Measurements from ENCODE around the gene LATS2.

LATS2 gene

GRCh38 chr13:21061029-21061763, at the start of gene LATS2:
Gene LATS2, minus strand, starts transcription at chr13:21061586. Its CDS starts 15,560 bp downstream, at chr13:21046026.
- Mint-ChIP-seq H3K9me3 (no peaks in the 10 kb centered on the region), H3K36me3 (ENCODE audit: low read depth) (no peaks in the 10 kb centered on the region), H3K27me3 (peaks cover 41% of the 10 kb centered on the region), H3K4me3 (peak within 1 kb of the TSS; percentile 71), H3K4me1 (ENCODE audit: low read depth) (peaks cover 5% of the 10 kb centered on the region), H3K27ac (peak within 1 kb of the TSS; percentile 55)
- peak; percentile 68 for DNase-seq

- DNase-seq: no peak
- Mint-ChIP-seq H3K36me3 (ENCODE audit: low read depth) (no peaks in the 10 kb centered on the region), H3K4me1 (ENCODE audit: low read depth) (no peaks in the 10 kb centered on the region), H3K27me3 (no peaks in the 10 kb centered on the region), H3K27ac (no peak overlapping the region), H3K9me3 (no peaks in the 10 kb centered on the region), H3K4me3 (no peak overlapping the region)
Observed at GRCh38 chr13:21109168-21109567, 47.8 kb upstream of the LATS2 start.

DNA sequence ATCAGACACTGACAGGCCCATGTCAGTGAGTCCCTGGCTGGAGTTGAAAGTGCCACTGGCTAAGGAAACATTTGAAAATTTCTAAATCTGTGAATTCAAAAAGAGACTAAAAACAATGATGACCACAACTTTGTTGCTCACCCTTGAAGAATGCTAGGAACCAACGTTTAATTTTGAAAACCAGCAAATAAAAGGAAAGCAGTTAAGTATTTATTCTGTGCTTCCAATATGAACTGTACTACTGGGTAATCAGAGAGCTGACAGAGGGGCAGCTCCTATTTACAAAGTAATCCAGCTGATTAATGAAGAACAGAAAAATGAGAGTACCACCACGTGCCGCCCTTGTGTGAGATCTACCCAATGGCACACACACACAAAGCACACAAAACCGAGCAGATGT, 44.7 kb upstream of the LATS2 start:
- H3K9me3 Mint-ChIP-seq: no peaks in the 10 kb centered on the region
- H3K27ac Mint-ChIP-seq: no peak overlapping the region
- H3K36me3 Mint-ChIP-seq (ENCODE audit: low read depth): no peaks in the 10 kb centered on the region
- no peaks in the 10 kb centered on the region for H3K4me1 Mint-ChIP-seq (ENCODE audit: low read depth)
- H3K4me3 Mint-ChIP-seq: no peak overlapping the region
- no peaks in the 10 kb centered on the region for H3K27me3 Mint-ChIP-seq
- DNase-seq: no peak

DNA sequence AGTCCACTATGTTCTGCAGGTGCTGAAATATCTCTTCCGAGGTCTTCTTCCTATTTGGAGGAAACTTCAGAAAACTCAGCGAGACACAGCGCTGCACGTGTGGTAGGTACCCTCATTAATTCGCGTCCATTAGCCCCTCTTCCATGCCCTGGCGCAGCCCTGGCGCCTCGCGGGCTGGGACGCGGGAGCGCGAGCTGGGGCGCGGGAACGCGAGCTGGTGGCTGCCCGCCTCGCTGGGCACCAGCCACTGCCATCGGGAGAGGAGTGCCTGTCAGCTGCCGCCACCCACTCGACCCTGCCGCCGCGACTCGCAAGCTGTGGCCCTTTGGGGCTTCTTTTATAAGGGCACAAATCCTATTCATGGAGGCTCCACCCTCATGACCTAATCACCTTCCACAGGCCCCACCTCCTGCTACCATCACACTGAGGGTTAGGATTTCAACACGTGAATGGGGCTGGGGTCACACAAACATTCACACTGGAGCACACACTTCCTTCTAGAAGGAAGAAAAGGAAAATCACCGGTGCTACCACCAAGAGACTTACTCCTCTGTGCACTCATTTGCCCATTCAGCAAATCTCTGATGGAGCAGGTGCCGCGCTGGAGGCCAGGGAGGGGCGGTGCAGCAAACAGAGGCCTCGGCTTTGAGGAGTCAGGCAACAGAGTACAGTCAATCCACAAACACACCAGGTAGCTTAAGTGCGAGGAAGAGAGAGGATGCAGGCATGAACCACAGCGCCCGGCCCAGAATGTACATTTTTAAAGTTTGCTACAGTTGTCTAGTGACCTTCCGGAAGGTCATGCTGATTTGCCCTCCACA, 43.0 kb upstream of the LATS2 start:
- no peaks in the 10 kb centered on the region for H3K4me1 Mint-ChIP-seq (ENCODE audit: low read depth)
- no peaks in the 10 kb centered on the region for H3K36me3 Mint-ChIP-seq (ENCODE audit: low read depth)
- no peak overlapping the region for H3K4me3 Mint-ChIP-seq
- no peak overlapping the region for H3K27ac Mint-ChIP-seq
- DNase-seq: no peak
- H3K9me3 Mint-ChIP-seq: no peaks in the 10 kb centered on the region
- H3K27me3 Mint-ChIP-seq: peaks cover 3% of the 10 kb centered on the region

GRCh38 chr13:21101865-21102576, 40.6 kb upstream of the LATS2 start:
- Mint-ChIP-seq H3K27ac (no peak overlapping the region), H3K36me3 (ENCODE audit: low read depth) (no peaks in the 10 kb centered on the region), H3K4me1 (ENCODE audit: low read depth) (no peaks in the 10 kb centered on the region), H3K9me3 (no peaks in the 10 kb centered on the region), H3K4me3 (no peak overlapping the region), H3K27me3 (peaks cover 3% of the 10 kb centered on the region)
- DNase-seq: no peak

- H3K27ac Mint-ChIP-seq: no peak overlapping the region
- H3K36me3 Mint-ChIP-seq (ENCODE audit: low read depth): no peaks in the 10 kb centered on the region
- H3K4me3 Mint-ChIP-seq: no peak overlapping the region
- no peak for DNase-seq
- H3K4me1 Mint-ChIP-seq (ENCODE audit: low read depth): no peaks in the 10 kb centered on the region
- H3K27me3 Mint-ChIP-seq: peaks cover 3% of the 10 kb centered on the region
- no peaks in the 10 kb centered on the region for H3K9me3 Mint-ChIP-seq
Observed at GRCh38 chr13:21100994-21101757, 39.8 kb upstream of the LATS2 start.

DNA sequence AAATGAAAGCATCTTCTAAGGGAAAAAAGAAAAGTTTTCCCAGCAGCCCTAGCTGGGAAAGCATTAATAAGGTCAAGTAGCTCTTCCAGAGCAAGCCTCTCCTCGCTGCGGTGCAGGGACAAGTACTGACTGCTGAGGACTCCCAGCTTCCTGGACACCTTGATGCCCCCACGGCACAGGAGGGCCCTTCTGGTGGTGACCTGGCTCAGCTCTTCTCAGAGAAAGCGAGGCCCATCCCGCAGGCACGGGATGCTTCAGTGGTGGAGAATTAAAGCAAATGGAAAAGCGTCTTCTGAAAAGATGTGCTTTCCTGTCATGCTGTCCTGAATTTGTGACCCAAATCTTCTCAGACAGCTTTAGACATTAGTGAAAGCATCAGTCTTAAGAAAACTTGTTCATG, 38.8 kb upstream of the LATS2 start:
- DNase-seq: no peak
- no peaks in the 10 kb centered on the region for H3K4me1 Mint-ChIP-seq (ENCODE audit: low read depth)
- H3K27ac Mint-ChIP-seq: no peak overlapping the region
- H3K9me3 Mint-ChIP-seq: no peaks in the 10 kb centered on the region
- no peak overlapping the region for H3K4me3 Mint-ChIP-seq
- H3K27me3 Mint-ChIP-seq: peaks cover 3% of the 10 kb centered on the region
- no peaks in the 10 kb centered on the region for H3K36me3 Mint-ChIP-seq (ENCODE audit: low read depth)

- H3K27ac Mint-ChIP-seq: no peak overlapping the region
- no peak for DNase-seq
- H3K9me3 Mint-ChIP-seq: no peaks in the 10 kb centered on the region
- H3K4me3 Mint-ChIP-seq: no peak overlapping the region
- H3K27me3 Mint-ChIP-seq: peaks cover 2% of the 10 kb centered on the region
- no peaks in the 10 kb centered on the region for H3K4me1 Mint-ChIP-seq (ENCODE audit: low read depth)
- no peaks in the 10 kb centered on the region for H3K36me3 Mint-ChIP-seq (ENCODE audit: low read depth)
Observed at GRCh38 chr13:21095311-21095710, 33.9 kb upstream of the LATS2 start.

- Mint-ChIP-seq H3K4me1 (ENCODE audit: low read depth) (no peaks in the 10 kb centered on the region), H3K27ac (no peak overlapping the region)
- no peak for DNase-seq
Observed at GRCh38 chr13:21089830-21090229, 28.4 kb upstream of the LATS2 start.

DNA sequence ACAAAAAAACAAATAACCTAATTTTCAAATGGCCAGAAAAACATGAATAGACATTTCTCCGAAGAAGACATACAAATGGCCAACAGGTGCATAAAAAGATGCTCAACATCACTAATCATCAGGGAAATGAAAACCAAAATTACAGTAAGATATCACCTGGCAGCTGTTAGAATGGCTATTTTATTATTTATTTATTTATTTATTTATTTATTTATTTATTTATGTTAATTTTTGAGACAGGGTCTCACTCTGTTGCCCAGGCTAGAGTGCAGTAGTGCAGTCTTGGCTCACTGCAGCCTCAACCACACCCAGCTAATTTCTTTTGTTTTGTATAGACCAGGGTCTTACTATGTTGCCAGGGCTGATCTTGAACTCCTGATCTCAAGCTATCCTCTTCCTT, 27.1 kb upstream of the LATS2 start:
- H3K9me3 Mint-ChIP-seq: no peaks in the 10 kb centered on the region
- H3K27me3 Mint-ChIP-seq: no peaks in the 10 kb centered on the region
- no peaks in the 10 kb centered on the region for H3K4me1 Mint-ChIP-seq (ENCODE audit: low read depth)
- H3K27ac Mint-ChIP-seq: no peak overlapping the region
- no peak overlapping the region for H3K4me3 Mint-ChIP-seq
- no peak for DNase-seq
- H3K36me3 Mint-ChIP-seq (ENCODE audit: low read depth): no peaks in the 10 kb centered on the region

More at GRCh38 chr13:21089830-21090229, 28.4 kb upstream of the LATS2 start:
- Mint-ChIP-seq H3K4me3 (no peak overlapping the region), H3K27me3 (no peaks in the 10 kb centered on the region), H3K9me3 (no peaks in the 10 kb centered on the region), H3K36me3 (ENCODE audit: low read depth) (no peaks in the 10 kb centered on the region)

- H3K4me1 Mint-ChIP-seq (ENCODE audit: low read depth): no peaks in the 10 kb centered on the region
- H3K9me3 Mint-ChIP-seq: no peaks in the 10 kb centered on the region
- H3K4me3 Mint-ChIP-seq: no peak overlapping the region
Observed at GRCh38 chr13:21086929-21087328, 25.5 kb upstream of the LATS2 start.

DNA sequence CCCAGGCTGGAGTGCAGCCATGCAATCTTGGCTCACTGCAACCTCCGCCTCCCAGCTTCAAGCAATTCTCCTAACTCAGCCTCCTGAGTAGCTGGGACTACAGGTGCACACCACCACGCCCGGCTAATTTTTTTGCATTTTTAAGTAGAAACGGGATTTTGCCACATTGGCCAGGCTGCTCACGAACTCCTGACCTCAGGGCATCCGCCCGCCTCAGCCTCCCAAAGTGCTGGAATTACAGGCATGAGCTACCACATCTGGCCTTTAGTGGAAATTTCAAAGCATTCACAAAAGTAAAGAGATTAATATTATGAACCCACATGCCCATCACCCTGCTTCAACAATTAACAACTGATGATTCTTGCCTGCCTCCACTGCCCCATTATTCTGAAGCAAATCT, 20.5 kb upstream of the LATS2 start:
- H3K4me1 Mint-ChIP-seq (ENCODE audit: low read depth): no peaks in the 10 kb centered on the region
- H3K9me3 Mint-ChIP-seq: no peaks in the 10 kb centered on the region
- H3K27ac Mint-ChIP-seq: no peak overlapping the region

More at GRCh38 chr13:21086929-21087328, 25.5 kb upstream of the LATS2 start:
- Mint-ChIP-seq H3K27ac (no peak overlapping the region), H3K27me3 (no peaks in the 10 kb centered on the region), H3K36me3 (ENCODE audit: low read depth) (no peaks in the 10 kb centered on the region)
- DNase-seq: no peak

GRCh38 chr13:21080593-21080891, 19.2 kb upstream of the LATS2 start:
- peaks cover 14% of the 10 kb centered on the region for H3K27me3 Mint-ChIP-seq
- no peaks in the 10 kb centered on the region for H3K36me3 Mint-ChIP-seq (ENCODE audit: low read depth)
- DNase-seq: no peak
- H3K4me3 Mint-ChIP-seq: no peak overlapping the region
- H3K27ac Mint-ChIP-seq: no peak overlapping the region
- no peaks in the 10 kb centered on the region for H3K9me3 Mint-ChIP-seq
- peaks cover under 1% of the 10 kb centered on the region for H3K4me1 Mint-ChIP-seq (ENCODE audit: low read depth)

More for the DNA sequence above, 20.5 kb upstream of the LATS2 start:
- no peaks in the 10 kb centered on the region for H3K36me3 Mint-ChIP-seq (ENCODE audit: low read depth)
- no peak overlapping the region for H3K4me3 Mint-ChIP-seq
- peaks cover 10% of the 10 kb centered on the region for H3K27me3 Mint-ChIP-seq
- no peak for DNase-seq
